ENCODE results near the gene ZNF414.

GRCh38 chr19:8481616-8482015 is 32.4 kb downstream of the ZNF414 start:
- no peak for TF ChIP-seq CTCF (IDR thresholded peaks at IDR 0.05)
- no peak for TF ChIP-seq POLR2AphosphoS5 (IDR thresholded peaks at IDR 0.05)
- no peak for TF ChIP-seq POLR2A (IDR thresholded peaks at IDR 0.05)

Data from suprapubic skin (tissue), 4 donors.